8988T (cell line): ENCODE measurements around the gene TBCK.

ENCODE experiments used
- DNase-seq: peaks from one replicate; pipeline ENCODE4 v3.0.0; 2011

The TBCK gene

DNA sequence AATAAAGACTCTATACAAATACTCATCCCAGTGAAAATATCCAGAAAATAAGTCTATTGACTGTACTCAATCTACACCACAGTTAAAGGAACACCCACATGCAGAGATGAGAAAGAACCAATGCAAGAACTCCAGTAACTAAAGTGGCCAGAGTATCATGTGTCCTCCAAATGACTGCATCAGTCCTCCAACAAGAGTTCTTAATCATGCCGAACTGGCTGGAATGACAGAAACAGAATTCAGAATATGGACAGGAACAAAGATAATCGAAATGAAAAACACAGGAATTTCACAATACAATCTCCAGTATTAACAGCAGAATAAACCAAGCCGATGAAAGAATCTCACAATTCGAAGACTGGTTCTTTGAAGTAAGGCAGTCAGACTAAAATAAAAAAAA is 210.3 kb downstream of the TBCK start:
- no peak for DNase-seq

DNA sequence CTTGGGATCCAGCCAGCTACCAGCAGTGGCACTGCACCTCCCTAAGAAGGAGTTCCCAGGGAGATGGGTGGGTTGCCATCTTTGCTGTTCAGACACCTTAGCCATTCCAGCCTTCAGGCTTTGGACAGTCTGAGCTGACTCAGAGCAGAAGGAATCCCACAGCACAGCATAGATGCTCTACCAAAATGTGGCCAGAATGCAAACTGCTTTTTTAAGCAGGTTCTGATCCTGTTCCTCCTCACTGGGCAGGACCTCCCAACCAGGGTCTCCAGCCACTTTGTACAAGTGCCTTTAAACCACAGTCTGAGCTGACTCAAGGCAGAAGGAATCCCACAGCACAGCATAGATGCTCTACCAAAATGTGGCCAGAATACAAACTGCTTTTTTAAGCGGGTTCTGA is 211.7 kb downstream of the TBCK start:
- no peak for DNase-seq

DNA sequence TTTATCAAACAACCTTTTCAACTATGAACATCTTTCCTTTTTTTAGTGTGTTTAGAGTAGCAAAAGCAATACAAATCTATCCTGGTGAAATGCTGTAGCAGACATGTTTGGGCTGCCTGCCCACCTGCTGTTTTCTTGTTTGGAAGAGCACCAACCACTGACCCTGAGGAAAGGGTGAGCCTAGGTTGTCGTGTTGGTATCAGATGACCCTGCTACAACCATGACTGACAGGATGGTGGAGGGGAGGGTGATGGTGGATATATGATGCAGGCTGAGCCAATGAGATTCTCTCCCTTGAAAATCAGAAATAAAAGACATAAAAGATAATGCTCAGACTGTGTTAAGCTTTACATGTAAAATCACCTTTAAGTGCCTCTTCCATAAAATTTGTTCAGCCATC is 219.6 kb downstream of the TBCK start:
- no peak for DNase-seq

DNA sequence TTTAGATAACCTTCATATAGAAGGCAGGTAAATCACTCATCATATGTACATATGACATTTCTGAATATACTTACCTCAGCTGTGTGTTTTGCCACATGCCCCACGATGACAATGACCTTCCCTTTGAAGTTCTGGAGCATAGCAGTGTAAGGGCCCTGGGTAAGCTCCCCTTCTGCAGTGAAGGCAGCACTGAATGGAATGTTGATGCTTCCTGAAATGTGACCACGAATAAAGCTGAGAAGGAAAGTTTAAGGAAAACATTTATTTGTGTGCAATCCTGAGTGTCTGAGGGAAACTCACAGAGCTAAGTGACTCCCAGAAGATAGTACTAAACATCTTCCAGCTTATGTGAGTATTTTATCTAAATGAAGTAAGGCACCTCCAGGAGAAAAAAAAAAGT is 220.6 kb downstream of the TBCK start:
- DNase-seq: no peak

DNA sequence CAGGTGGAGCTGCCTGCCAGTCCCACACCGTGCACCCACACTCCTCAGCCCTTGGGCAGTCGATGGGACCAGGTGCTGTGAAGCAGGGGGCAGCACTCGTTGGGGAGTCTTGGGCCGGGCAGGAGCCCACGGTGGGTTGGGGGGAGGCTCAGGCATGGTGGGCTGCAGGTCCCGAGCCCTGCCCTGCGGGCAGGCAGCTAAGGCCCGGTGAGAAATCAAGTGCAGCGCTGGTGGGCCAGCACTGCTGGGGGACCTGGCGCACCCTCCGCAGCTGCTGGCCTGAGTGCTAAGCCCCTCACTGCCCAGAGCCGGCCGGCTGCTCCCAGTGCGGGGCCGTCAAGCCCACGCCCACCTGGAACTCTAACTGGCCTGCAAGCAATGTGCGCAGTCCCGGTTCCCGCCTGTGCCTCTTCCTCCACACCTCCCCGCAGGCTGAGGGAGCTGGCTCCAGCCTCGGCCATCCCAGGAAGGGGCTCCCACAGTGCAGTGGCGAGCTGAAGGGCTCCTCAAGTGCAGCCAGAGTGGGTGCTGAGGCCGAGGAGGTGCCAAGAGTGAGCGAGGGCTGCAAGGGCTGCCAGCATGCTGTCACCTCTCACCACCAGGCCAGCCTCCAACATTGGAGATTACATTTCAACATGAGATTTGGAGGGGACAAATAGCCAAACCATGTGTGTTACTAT is 223.5 kb downstream of the TBCK start:
- DNase-seq: no peak

DNA sequence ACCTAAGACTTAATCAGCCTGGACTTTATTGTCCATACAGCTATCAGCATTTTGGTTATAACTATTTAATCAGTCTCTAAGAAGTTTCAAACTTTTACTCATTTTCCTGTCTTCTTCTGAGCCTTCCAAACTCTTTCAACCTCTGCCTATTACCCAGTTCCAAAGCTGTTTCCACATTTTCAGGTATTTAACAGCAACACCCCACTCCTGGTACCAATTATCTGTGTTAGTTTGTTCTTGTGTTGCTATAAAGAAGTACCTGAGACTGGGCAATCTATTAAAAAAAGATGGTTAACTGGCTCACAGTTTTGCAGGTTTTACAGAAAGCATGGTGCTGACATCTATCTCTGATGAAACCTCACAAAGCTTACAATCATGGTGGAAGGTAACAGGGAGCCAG is 225.2 kb downstream of the TBCK start:
- DNase-seq: no peak

DNA sequence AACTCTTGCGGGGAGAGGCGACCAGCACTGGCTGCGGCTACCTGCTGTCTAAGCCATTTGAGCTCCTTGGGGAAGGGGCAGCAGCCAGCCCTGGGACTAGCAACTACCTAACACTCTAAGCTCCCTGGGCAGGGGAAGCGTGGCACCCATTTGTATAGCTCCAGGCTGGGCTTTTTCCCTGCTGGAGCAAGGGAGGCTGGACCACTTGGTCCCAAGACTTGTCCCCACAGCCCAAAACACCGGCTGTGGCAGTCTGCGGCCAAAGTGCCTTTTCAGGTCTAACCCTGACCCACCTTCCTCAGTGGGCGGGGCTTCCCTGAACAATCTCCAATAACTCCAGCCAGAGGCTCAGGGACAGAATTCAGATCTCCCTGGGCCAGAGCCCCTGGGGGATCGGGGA is 232.9 kb downstream of the TBCK start:
- DNase-seq: no peak

DNA sequence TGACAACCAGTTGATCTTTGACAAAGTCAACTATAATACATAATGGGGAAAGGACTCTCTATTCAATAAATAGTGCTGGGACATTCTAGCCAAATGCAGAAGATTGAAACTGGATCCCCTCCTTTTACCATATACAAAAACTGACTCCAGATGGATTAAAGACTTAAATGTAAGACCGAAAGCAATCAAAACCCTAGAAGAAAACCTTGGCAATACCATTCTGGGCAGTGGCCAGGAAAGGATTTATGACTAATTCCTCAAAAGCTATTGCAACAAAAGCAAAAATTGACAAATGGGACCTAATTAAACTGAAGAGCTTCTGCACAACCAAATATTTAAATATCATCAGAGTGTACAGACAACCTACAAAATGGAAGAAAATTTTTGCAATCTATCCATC is 235.6 kb downstream of the TBCK start:
- DNase-seq: no peak

DNA sequence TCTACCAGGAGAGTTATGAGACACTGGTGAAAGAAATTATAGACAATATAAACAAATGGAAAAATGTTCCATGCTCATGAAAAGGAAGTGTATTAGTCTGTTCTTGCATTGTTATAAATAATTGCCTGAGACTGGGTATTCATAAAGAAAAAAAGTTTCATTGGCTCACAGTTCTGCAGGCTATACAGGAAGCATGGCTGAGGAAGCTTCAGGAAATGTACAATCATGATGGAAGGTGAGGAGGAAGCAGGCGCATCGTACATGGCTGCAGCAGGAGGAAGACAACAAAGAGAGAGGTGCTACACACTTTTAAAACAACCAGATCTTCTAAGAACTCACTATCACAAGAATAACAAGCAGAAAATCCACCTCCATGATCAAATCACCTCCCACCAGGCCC is 236.4 kb downstream of the TBCK start:
- DNase-seq: no peak

DNA sequence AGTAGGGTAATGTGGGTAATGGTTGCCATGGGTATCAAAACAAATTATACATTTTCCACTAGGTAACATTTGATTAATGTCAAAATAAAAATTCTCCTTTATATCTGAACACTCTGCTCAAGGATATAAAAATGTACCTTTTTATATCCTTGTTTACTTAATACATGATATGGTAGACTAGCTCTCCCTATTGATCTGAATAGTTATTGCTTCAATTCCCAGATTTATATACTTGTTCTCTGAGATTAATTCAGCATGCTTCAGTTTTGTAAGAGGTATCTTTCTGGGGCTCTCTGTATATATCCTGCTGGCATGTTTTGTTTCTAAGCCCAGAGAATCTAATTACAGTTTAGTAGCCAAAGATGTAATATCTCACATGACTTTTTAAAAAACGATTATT is 251.0 kb downstream of the TBCK start:
- no peak for DNase-seq

DNA sequence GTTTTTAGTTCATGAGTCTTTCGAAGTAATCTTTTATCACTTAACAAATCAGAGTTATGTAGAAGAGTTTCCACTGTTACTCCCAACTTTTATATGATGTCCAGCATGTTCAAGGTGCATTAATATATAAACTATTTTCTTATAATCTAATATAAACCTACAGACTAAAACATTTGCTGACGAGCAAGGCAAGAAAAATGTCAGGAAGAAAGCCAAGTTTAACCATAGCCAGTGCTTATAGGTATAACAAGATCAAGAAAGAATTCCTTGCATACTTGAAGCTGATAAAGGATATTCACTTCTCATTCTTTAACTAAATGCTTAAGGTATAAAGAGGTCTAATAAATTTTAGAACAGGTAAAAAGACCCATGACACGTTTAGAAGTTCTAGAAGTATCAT is 253.0 kb downstream of the TBCK start:
- DNase-seq: no peak

DNA sequence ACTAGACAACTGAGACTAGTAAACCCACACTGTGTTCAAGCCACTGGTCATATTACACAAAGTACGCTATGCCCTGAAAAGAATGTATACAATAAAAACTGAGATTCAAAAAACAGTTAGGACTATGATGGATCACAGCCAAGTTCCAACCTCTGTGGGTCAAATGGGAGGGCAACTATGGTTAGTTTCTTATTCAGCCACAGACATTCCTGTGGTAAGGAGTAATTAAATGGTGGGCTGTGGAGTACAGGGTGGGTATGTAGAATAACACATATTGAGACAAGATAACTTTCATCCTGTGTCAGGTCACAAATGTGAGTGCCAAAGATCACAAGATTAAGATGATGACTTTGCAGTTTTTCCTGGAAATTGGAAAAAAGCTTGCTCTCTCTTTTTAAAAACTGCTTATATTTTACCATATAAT is 253.5 kb downstream of the TBCK start:
- DNase-seq: no peak

DNA sequence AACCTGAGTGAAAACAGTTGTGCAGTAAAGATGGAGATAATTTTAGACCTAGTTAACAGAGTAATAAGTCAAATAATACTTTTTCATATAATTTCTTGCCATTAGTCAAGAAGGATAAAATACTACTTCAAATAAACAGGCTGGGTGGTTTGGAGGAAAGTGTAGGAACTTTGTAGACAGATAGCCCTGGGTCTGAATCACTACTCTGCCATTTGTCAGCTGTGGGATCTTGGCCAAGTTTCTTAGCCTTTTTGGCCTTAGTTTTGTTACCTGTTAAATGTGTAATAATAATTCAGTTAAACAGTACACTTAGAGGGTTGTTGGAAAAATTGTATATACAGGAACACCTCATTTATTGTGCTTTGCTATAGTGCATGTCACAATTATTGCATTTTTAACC is 257.1 kb downstream of the TBCK start:
- no peak for DNase-seq

DNA sequence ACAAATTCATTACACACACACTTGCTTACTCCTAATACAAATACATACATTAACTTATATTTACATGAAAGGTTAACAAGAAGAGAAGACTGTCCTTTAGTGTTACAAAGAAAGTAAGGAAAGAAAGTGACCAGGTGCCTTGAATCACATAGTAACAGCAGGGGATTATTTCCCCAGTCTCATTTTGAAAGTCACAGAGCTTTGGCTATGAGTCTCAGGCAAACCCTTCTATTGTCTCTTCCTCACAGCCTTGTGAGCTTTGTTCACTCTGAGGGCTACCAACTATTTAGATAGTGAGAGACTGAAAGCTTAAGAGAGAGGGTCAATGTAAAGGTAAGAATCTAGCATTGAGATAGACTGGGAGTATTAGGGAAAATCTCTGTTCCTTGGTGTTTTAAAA is 259.1 kb downstream of the TBCK start:
- no peak for DNase-seq

DNA sequence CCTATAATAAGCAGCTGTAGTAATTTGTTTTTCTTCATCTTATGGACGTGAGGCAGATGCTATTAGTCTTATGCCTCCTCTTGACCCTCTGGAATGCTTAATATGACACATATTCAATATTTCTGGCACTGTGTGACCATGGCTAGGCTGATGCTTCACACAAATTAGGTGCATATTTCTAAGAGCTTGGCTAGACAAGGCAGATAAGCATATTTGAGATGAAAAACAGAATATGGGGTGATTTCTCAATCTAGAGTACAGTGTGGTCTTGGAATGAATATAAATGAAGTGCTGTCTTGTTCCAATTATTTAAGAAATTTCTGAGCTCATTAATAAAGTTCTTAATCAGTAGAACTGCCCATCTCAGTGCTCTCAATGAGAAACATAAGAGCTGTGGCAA is 264.5 kb downstream of the TBCK start:
- no peak for DNase-seq

DNA sequence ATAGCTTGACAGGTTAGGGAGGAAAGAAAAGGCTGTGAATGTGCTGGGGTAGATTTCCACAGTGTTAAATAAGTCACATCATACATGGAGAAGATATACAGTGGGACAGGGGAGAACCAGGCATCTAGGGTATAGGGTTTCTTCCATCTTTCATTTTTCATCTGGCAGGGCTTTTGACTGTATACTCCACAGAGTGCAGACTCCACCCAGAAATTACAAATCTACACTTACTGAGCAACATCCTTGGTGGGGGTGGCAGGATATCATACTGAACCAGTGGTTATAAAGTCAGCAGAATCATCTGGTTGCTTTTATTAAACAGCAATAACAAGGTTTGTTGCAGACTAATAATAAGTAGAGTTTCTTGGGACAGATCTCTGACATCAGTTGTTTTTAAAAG is 266.5 kb downstream of the TBCK start:
- DNase-seq: no peak

DNA sequence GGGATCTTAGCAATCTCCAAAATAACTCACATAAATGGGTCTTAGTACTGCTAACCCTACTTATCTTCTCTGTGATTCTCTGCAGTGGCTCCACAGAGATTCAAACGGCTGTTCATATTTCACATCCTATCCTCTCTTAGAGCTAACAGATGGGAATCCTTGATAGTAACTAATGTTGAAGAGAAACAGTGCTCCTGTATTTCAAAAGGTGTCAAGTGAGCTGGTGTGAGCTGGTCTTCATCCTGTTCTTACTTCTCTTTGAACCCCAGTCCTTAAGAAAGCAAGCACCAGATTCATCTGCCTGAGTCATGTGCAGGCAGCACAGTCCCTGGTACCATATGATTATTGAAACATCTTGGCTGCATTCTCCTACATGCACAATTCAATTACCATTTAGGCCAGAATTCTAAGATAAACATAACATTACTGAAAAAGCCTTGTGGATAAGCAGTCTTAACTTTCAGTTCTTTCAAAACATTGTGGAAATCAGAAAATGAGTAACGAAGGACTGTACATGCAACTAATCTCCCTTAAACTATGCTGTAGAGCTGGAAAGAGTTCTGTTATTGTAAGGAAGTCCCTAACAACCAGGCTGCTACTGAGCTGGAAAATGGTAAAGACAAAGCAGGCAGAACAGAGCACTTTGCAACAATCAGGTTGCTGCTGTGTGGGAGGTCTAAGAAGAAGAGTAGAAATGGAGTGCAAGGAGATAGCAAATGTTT is 267.6 kb downstream of the TBCK start:
- DNase-seq: no peak

DNA sequence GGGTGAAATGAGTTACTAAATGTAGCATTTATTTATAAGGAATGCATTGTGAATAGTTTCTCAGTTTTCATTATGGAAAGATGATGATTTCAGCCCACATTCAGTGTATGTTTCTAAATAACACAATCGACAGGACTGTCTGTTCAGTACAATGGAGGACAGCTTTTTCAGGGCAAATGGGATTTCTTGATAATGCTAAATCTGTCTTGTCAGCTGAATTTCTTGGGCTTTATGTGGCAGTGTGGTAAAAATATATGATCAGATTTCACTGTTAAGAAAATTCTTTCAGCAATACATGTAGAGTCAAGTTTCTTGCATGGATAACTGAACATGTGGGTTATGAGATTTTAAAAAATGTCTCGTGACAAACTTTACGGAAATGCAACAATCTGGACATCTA is 269.9 kb downstream of the TBCK start:
- no peak for DNase-seq

DNA sequence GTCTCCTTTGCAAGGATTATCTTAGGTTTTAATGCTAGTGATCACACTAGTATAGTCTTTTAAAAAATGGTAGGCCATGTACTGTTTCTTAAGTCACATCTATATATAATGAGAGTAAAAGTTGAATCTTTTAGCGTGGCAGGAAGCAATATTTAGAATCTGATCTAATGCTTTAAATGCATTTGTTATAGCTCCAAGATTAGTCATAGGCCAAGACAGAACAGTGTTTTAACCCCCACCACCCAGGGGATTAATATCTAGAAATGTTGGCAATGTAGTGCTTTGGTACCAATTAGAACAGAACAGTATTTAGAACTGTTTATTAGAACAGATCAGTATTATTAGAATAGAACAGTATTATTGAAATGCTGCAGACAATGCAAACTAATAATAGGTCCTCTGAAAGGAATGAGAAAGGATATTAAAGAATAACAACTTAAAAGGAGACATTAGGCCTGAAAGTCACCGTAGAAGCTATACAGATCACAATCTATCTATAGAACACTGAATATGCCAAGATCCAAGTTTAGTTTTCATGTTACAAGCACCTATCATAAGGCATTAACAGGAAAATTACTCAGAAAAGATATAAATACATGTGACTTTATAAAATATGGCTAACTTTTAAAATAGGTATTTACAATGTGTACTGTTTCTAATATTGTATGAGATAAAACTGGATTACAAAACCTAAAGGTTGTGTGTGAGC is 274.6 kb downstream of the TBCK start:
- no peak for DNase-seq

DNA sequence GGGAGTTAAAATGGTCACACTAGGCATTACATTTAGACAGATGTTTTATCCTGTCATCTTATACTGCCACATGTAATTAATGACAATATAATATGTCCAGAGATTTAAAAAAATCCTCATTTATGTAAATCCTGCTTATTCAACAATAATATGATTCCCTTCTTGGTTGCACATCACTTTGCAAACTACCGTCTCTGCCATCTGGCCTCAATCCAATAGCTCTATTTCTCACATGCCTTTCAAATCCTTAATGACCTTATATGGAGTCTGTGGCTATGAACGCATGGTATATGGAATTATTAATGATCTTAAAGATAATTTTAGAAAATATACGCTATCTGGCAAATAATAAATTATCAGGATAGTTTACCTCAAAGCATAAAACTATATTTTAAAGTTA is 276.2 kb downstream of the TBCK start:
- DNase-seq: no peak

DNA sequence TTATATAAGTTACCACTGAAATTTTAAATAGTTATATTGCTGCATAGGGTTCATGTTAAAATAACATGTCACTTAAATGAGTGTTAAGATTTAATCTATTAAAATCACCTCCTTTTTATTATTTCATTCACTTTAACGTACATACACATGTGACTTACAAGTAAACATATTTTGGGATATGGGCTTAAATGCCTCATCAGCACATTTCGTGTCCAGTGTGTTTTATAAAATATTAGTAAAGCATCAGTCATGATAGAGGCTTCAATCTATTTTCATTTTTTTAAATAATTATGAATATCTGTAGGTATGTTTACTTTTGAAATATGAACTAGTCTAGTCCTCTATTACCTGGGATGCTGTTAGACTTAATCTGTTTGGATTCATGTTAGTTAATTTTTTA is 277.1 kb downstream of the TBCK start:
- DNase-seq: no peak

DNA sequence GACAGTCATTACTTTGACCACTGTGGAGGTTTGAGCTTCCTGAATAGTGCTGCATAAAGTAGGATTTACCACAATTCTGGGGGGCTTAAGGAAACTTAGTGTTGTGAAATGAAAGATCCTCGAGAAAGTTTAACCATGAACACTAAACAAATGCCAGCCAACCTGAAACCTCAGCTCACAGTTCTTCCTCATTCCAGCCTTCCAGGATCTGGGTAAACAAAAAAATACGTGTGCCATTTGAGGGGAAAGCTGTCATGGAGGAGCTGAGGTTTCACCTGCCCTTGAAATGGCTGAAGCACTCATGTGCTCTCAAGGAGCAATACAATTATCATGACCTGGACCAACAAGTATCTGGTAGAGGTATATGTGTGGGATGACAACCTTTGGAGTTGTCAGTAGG is 278.0 kb downstream of the TBCK start:
- no peak for DNase-seq

DNA sequence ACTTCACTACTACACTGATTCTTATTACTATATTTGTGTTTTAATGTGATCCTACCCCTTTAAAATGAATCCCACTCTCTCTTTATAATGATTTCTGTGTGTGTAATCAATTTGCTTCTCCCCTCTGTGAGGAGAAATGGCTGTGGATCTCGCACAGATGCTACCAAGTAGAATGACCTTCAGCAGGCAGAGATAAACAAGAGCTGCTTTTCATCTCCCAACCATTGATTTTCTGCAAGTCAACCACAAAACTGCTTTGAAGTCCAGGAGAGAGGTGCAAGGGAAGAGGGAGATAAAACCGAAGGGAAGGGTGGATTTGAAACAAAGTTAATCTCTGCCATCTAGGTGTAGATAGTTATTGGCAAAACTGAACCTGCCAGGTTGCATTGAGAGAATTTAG is 279.2 kb downstream of the TBCK start:
- DNase-seq: no peak

DNA sequence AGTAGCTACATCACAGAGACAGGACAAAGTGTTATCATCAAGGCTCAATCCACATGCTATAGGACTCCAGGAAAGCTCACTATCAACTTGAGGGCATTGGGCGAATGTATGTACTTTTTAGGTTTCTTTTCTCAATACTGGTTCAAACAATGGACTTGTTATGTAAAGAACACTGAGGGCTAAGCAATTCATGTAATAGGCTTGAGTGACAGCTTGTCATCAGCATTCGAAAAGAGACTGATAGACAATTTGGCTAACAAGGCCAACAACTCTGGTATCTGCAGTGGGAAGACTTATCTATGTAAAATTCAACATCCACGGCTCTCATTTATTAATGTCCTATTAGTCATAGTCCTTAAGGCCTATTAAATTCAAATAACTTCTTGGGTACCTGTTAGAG is 279.7 kb downstream of the TBCK start:
- DNase-seq: no peak

DNA sequence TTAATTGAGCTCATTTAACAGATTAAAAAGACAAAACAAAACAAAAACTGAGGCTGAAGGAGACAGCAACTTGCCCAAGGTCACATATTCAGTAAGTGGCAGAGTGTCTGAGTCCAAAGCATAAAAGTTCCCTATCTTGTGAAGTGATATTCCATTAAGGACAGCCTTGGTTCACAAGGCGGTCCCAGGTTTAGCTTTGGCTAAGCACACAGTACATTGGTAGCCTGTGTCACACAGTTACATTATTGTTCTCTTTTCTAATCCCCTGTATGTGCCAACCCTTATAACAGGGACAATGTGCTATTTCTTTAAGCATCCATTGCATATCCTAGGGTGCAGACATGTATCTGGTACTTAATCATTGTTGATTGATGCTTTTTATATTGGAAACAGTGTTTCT is 280.8 kb downstream of the TBCK start:
- no peak for DNase-seq
